Tibial artery (tissue), 4 donors: Measurements from ENCODE around the gene HGS.

Source experiments
- DNase-seq, 2 donors: peaks; one replicate each; pipeline ENCODE4 v3.0.0-alpha.2; 2019
- H3K27ac ChIP-seq, 2 donors: fragments of 200-600 bp; sonication (generic) in 1 of 2; 1 replicate in 1 of 2; 2 replicates in 1 of 2; pipeline ENCODE4 v1.5.1; 2018 to 2019; ENCODE audit warnings: mild to moderate bottlenecking in 1 of 2
- H3K27me3 ChIP-seq, 2 donors: fragments of 200-600 bp; sonication (generic) in 1 of 2; one replicate each; pipeline versions ENCODE4 v1.5.1 to v1.6.0; 2016 to 2019
- H3K36me3 ChIP-seq, 3 donors: fragments of 200-600 bp; sonication (generic) in 2 of 3; one replicate each; pipeline ENCODE4 v1.5.1; 2016 to 2019; ENCODE audit warnings: mild to moderate bottlenecking in 2 of 3
- H3K4me1 ChIP-seq, 4 donors: fragments of 200-600 bp; sonication (generic) in 2 of 4; 1 replicate in 3 of 4; 2 replicates in 1 of 4; pipeline ENCODE4 v1.5.1; 2016 to 2019
- H3K4me3 ChIP-seq, 2 donors: fragments of 200-600 bp; sonication (generic) in 1 of 2; 1 replicate in 1 of 2; 2 replicates in 1 of 2; pipeline ENCODE4 v1.5.1; 2018 to 2019; ENCODE audit warnings: mild to moderate bottlenecking in 2 of 2
- H3K9me3 ChIP-seq, 3 donors: fragments of 200-600 bp; sonication (generic) in 1 of 3; one replicate each; pipeline ENCODE4 v1.5.1; 2016 to 2019
- intact Hi-C: fragments of 100-400 bp; cut with DNase I; formaldehyde crosslinking; loops from one replicate; pipeline ENCODE4 v1.15.0; 2023; ENCODE audit warnings: low total_unique reads
- TF ChIP-seq, protein P1 (sequence below), 2 experiments: fragments of 200-600 bp in 1 of 2; fragments of 450-650 bp in 1 of 2; IDR thresholded peaks; one replicate each; pipeline ENCODE4 v1.5.1; 2017 to 2019; ENCODE audit warnings: antibody characterized with exemption in 2 of 2, mild to moderate bottlenecking in 1 of 2, moderate library complexity in 1 of 2

Gene HGS

DNA sequence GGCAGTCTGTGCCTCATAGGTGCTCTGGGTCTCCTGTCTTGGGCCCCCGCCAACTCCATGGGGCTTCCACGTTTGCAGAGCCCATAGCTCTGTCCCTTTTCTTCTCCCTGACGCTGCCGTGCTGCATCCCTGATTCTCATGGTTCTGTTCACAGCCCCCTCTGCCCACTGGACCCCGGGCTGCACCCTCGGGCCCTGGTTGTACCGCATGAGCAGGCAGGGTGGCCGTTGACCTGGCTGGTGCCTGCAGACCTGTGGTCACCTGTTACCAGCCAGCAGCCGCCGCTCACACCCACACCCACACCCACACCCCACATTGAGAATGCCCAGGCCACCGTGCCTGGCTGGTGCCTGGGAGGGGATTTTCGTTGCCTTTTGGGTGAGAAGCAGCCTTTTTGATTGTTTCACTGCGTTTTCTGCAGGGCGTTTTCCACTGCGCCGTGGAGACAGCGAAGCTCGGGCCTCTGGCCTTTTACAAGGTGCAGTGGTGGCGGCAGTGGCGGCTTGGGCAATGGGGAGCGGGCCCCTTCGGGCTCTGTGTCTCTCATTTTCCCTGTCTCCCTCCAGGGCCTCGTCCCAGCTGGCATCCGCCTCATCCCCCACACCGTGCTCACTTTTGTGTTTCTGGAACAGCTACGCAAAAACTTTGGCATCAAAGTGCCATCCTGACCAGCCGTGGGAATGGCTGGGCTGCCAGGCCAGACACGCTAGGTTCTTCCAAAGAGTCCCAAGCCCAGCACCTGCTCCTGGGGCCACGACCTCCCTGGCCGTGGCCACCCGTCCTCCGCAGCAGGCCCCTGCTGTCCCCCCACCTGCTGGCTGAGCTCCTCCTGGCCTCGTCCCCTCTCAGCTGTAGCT, 35.8 kb downstream of the HGS start:
- intact Hi-C loops, result no loop called here
- TF ChIP-seq, protein P1, sequence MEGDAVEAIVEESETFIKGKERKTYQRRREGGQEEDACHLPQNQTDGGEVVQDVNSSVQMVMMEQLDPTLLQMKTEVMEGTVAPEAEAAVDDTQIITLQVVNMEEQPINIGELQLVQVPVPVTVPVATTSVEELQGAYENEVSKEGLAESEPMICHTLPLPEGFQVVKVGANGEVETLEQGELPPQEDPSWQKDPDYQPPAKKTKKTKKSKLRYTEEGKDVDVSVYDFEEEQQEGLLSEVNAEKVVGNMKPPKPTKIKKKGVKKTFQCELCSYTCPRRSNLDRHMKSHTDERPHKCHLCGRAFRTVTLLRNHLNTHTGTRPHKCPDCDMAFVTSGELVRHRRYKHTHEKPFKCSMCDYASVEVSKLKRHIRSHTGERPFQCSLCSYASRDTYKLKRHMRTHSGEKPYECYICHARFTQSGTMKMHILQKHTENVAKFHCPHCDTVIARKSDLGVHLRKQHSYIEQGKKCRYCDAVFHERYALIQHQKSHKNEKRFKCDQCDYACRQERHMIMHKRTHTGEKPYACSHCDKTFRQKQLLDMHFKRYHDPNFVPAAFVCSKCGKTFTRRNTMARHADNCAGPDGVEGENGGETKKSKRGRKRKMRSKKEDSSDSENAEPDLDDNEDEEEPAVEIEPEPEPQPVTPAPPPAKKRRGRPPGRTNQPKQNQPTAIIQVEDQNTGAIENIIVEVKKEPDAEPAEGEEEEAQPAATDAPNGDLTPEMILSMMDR (IDR thresholded peaks at IDR 0.05), result no peak
- Histone ChIP-seq H3K36me3 (peaks cover 0 to 34% (median 0%) of the 10 kb centered on the region in 3 donors), H3K4me3 (no peak overlapping the region), H3K27me3 (peaks cover 0 to 8% of the 10 kb centered on the region in 2 donors), H3K27ac (no peak overlapping the region), H3K4me1 (peaks cover 0 to 16% (median 8%) of the 10 kb centered on the region in 4 donors), H3K9me3 (no peaks in the 10 kb centered on the region)
- DNase-seq, result no peak

- TF ChIP-seq, protein P1 (IDR thresholded peaks at IDR 0.05), result no peak
These were observed 36.7 kb downstream of the HGS start for GRCh38 chr17:81720267-81721071.

GRCh38 chr17:81722184-81723120, 38.6 kb downstream of the HGS start:
- intact Hi-C loops, result no loop called here
- H3K4me3 ChIP-seq, result no peak overlapping the region
- H3K36me3 ChIP-seq, result peaks cover 0 to 15% (median 0%) of the 10 kb centered on the region in 3 donors
- peaks cover 0 to 26% of the 10 kb centered on the region in 2 donors for H3K27me3 ChIP-seq
- TF ChIP-seq, protein P1 (IDR thresholded peaks at IDR 0.05), result no peak
- no peaks in the 10 kb centered on the region for H3K9me3 ChIP-seq
- no peak for DNase-seq
- no peak overlapping the region for H3K27ac ChIP-seq
- H3K4me1 ChIP-seq, result peaks cover 0 to 14% (median 8%) of the 10 kb centered on the region in 4 donors

More at GRCh38 chr17:81720267-81721071, 36.7 kb downstream of the HGS start:
- H3K4me1 ChIP-seq, result peaks cover 0 to 14% (median 8%) of the 10 kb centered on the region in 4 donors
- peaks cover 0 to 12% of the 10 kb centered on the region in 2 donors for H3K27me3 ChIP-seq
- H3K36me3 ChIP-seq, result peaks cover 0 to 34% (median 0%) of the 10 kb centered on the region in 3 donors
- no peak overlapping the region for H3K4me3 ChIP-seq
- no peak for DNase-seq
- intact Hi-C loops, result no loop called here
- no peaks in the 10 kb centered on the region for H3K9me3 ChIP-seq
- H3K27ac ChIP-seq, result no peak overlapping the region

GRCh38 chr17:81723651-81724209, 39.9 kb downstream of the HGS start:
- Histone ChIP-seq H3K27ac (no peak overlapping the region), H3K36me3 (peaks cover 0 to 2% (median 0%) of the 10 kb centered on the region in 3 donors), H3K27me3 (peaks cover 0 to 26% of the 10 kb centered on the region in 2 donors), H3K4me3 (no peak overlapping the region), H3K4me1 (peaks cover 0 to 14% (median 8%) of the 10 kb centered on the region in 4 donors), H3K9me3 (no peaks in the 10 kb centered on the region)
- TF ChIP-seq, protein P1 (IDR thresholded peaks at IDR 0.05), result no peak
- intact Hi-C loops, result no loop called here
- DNase-seq, result no peak
